HepG2 (cell line): ENCODE data around the gene TTLL13. TPM values are rescaled to one million over a fixed set of nuclear protein-coding genes. Genes with fewer than 3 reads are reported as not detected.

Source experiments
- ATAC-seq: fragments of 200-7000 bp; cut with Tn5 transposase; 3 replicates; pipeline ENCODE4 v1.9.1; 2020; ENCODE audit warnings: mild to moderate bottlenecking, moderate library complexity
- BruUV-seq: library from RNA; stranded (reverse); fragments of 400-500 nt; replicated peaks from 2 replicates; lab custom pipeline; 2021; lab: Mats Ljungman, UMichigan
- CTCF ChIA-PET: fragments of 300-600 bp; formaldehyde crosslinking; extraction: SDS; loops from one replicate; lab custom pipeline; 2021; ENCODE audit warnings: low total read pairs, inconsistent platforms, low intra/inter-chr PET ratio; lab: Yijun Ruan, JAX
- POLR2A ChIA-PET: fragments of 350-600 bp; sonication (Branson Sonifier 250); formaldehyde crosslinking; loops from one replicate; lab custom pipeline; 2020; ENCODE audit warnings: antibody characterized with exemption, inconsistent platforms; lab: Yijun Ruan, JAX
- DNase-seq: peaks from one replicate; pipeline ENCODE4 v3.0.0-alpha.2; 2015; ENCODE audit warnings: low spot score
- FAIRE-seq: peaks from 3 replicates; lab custom pipeline; 2011; peaks lifted over from hg19 to GRCh38; lab: Jason Lieb, UNC
- H2AFZ ChIP-seq: one replicate; pipeline ENCODE4 v1.6.1; 2011; ENCODE audit warnings: low read length, inconsistent platforms
- H3K27ac ChIP-seq: fragments of 300-600 bp; 3 replicates; pipeline ENCODE4 v1.8.0; 2011; ENCODE audit warnings: mixed run types, mild to moderate bottlenecking, mixed read lengths, low read length, inconsistent platforms; ENCODE audit not compliant: insufficient read depth; ENCODE audit errors: extremely low read length
- H3K27me3 ChIP-seq, 2 experiments: fragments of 200-600 bp in 1 of 2; 2 replicates in 1 of 2; 3 replicates in 1 of 2; pipeline versions ENCODE4 v1.6.0 to v1.8.0; 2011; ENCODE audit warnings: low read length in 2 of 2, mild to moderate bottlenecking in 2 of 2, moderate library complexity in 2 of 2, inconsistent platforms in 1 of 2; ENCODE audit not compliant: insufficient read depth in 2 of 2, control insufficient read depth in 1 of 2
- H3K36me3 ChIP-seq, 2 experiments: fragments of 200-600 bp in 1 of 2; replicated peaks in 1 of 2; 2 replicates in 1 of 2; 3 replicates in 1 of 2; pipeline versions ENCODE4 v1.5.1 to v1.8.0; 2011; ENCODE audit warnings: low read length in 2 of 2, inconsistent platforms in 1 of 2; ENCODE audit not compliant: insufficient read depth in 2 of 2, control insufficient read depth in 1 of 2
- H3K4me1 ChIP-seq: 2 replicates; pipeline ENCODE4 v1.5.1; 2012; ENCODE audit warnings: low read length, inconsistent platforms; ENCODE audit not compliant: insufficient read depth
- H3K4me2 ChIP-seq: 2 replicates; pipeline ENCODE4 v1.6.0; 2011; ENCODE audit warnings: low read depth, low read length, inconsistent platforms
- H3K4me3 ChIP-seq, 3 experiments: fragments of 200-600 bp in 1 of 3; sonication (generic), shearing (Covaris generic) in 1 of 3; replicated peaks in 1 of 3; 2 replicates each; pipeline ENCODE4 v1.5.1; 2011 to 2016; ENCODE audit warnings: low read length in 3 of 3, inconsistent platforms in 2 of 3, low read depth in 2 of 3, mild to moderate bottlenecking in 2 of 3, control low read depth in 1 of 3, mixed read lengths in 1 of 3; ENCODE audit not compliant: insufficient read depth in 1 of 3
- H3K79me2 ChIP-seq: one replicate; pipeline ENCODE4 v1.6.1; 2011; ENCODE audit warnings: low read length, inconsistent platforms; ENCODE audit not compliant: insufficient read depth
- H3K9ac ChIP-seq: 2 replicates; pipeline ENCODE4 v1.6.0; 2011; ENCODE audit warnings: mild to moderate bottlenecking, low read depth, low read length, inconsistent platforms; ENCODE audit not compliant: insufficient read depth
- H3K9me3 ChIP-seq: 2 replicates; pipeline ENCODE4 v1.5.1; 2012; ENCODE audit warnings: mild to moderate bottlenecking, low read length
- H4K20me1 ChIP-seq: 2 replicates; pipeline ENCODE4 v1.6.0; 2011; ENCODE audit warnings: inconsistent platforms, mild to moderate bottlenecking, low read length, moderate library complexity; ENCODE audit not compliant: insufficient read depth
- AGO2 ChIP-seq: fragments of 200-400 bp; formaldehyde crosslinking; optimal IDR thresholded peaks from 2 replicates; pipeline ENCODE3; 2017; ENCODE audit warnings: mild to moderate bottlenecking, low read depth, low read length, moderate library complexity
- EHMT2 ChIP-seq: fragments of 200-600 bp; sonication (generic); IDR thresholded peaks from 2 replicates; pipeline ENCODE4 v1.7.0; 2017; ENCODE audit warnings: antibody characterized with exemption, low read depth, low read length, borderline replicate concordance
- HMG20A ChIP-seq: IDR thresholded peaks from 2 replicates; pipeline ENCODE4 v1.6.1; 2016; ENCODE audit warnings: borderline replicate concordance
- KLF13 ChIP-seq: sonication (generic); formaldehyde crosslinking; IDR thresholded peaks from 2 replicates; pipeline ENCODE4 v1.4.0; 2020; ENCODE audit warnings: mild to moderate bottlenecking, missing genetic modification reagents
- MLLT10 ChIP-seq: sonication (generic); formaldehyde crosslinking; IDR thresholded peaks from 2 replicates; pipeline ENCODE4 v1.4.0; 2020; ENCODE audit warnings: missing genetic modification reagents
- SATB2 ChIP-seq: sonication (generic); formaldehyde crosslinking; IDR thresholded peaks from 2 replicates; pipeline ENCODE4 v1.5.0; 2020; ENCODE audit warnings: missing genetic modification reagents
- SNAPC5 ChIP-seq: sonication (generic); formaldehyde crosslinking; IDR thresholded peaks from 2 replicates; pipeline ENCODE4 v1.8.1; 2023; ENCODE audit warnings: mild to moderate bottlenecking, missing genetic modification reagents, borderline replicate concordance
- TOPORS ChIP-seq: sonication (generic); formaldehyde crosslinking; IDR thresholded peaks from 2 replicates; pipeline ENCODE4 v1.8.0; 2023; ENCODE audit warnings: mild to moderate bottlenecking, missing genetic modification reagents
- ZNF607 ChIP-seq: sonication (generic); formaldehyde crosslinking; IDR thresholded peaks from 2 replicates; pipeline ENCODE4 v1.5.1; 2020; ENCODE audit warnings: missing genetic modification reagents, mild to moderate bottlenecking, borderline replicate concordance
- ZNF691 ChIP-seq: sonication (generic); formaldehyde crosslinking; IDR thresholded peaks from 2 replicates; pipeline ENCODE4 v1.4.0; 2020; ENCODE audit warnings: missing genetic modification reagents, low read depth, mild to moderate bottlenecking, borderline replicate concordance
- ZSCAN25 ChIP-seq: sonication (generic); formaldehyde crosslinking; IDR thresholded peaks from 2 replicates; pipeline ENCODE4 v1.8.0; 2022; ENCODE audit warnings: mild to moderate bottlenecking, missing genetic modification reagents
- WGBS: methylation state at CpG from one replicate; pipeline ENCODE4 v1.1.6; 2017; ENCODE audit warnings: low lambda C conversion rate; 5-methylcytosine and 5-hydroxymethylcytosine counted together
- in situ Hi-C: cut with HindIII; loops from 2 replicates; pipeline ENCODE4 v1.10.0; 2017; ENCODE audit warnings: low pct_unique_long_range_greater_than_20kb; ENCODE audit not compliant: extremely low pct_ligation_motif_present
- intact Hi-C: fragments of 100-400 bp; cut with micrococcal nuclease; formaldehyde crosslinking; loops from one replicate; pipeline ENCODE4 v1.10.0; 2022; ENCODE audit not compliant: unreplicated experiment
- polyA plus RNA-seq, 8 experiments: library from polyadenylated mRNA; depleted of rRNA in 3 of 8; stranded (reverse) in 7 of 8; unstranded in 1 of 8; fragments of >200 nt; fragmentation: Illumina TruSeq in 4 of 8; extraction: Trizol in 4 of 8; gene quantifications; 2 replicates each; pipeline versions ENCODE4 v1.2.1 to v1.2.3, GENCODE V29; 2011 to 2016; ENCODE audit warnings: low read depth in 4 of 8, missing spikeins in 1 of 8, mixed read lengths in 1 of 8; ENCODE audit not compliant: insufficient read depth in 1 of 8
- total RNA-seq, 5 experiments: library from RNA; depleted of rRNA; stranded (reverse); fragments of >200 nt; fragmentation: Illumina TruSeq; extraction: Trizol; gene quantifications; 2 replicates each; pipeline ENCODE4 v1.2.3, GENCODE V29; 2016; ENCODE audit warnings: low read depth in 1 of 5
- TF ChIP-seq, protein P1 (sequence below): sonication (generic); formaldehyde crosslinking; IDR thresholded peaks from 2 replicates; pipeline ENCODE4 v1.4.0; 2020; ENCODE audit warnings: missing genetic modification reagents, borderline replicate concordance

The TTLL13 gene
- total and polyA plus RNA-seq, 2 of the 13 experiments (the other 11 are each of a cell fraction or from before 2014, with no cell fraction given) = 0.07 to 0.29 TPM

DNA sequence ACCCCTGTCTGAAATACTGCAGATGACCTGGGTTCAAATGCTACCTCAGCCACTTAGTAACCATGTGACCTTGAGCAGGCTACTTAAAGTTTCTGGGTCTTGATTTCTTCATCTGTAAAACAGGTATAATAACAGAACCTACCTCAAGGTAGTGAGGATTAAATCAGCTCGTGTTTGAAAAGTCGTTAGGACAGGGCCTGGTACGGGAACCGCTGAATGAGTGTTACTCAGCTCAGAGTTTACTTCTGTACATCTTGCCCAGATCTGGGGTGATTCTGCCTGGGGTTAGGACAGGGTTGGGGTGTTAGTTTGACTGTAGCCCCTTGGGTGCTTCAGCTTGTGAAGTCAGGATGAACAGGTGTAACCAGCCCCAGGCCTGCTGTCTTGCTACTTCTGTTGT is 46.4 kb upstream of the TTLL13 start:
- no peak overlapping the region for H2AFZ ChIP-seq
- in situ Hi-C loops = no loop called here
- no peak for ATAC-seq
- TF ChIP-seq HMG20A (no peak), MLLT10 (no peak), TOPORS (CRISPR knock-in tag) (0 out of 2 replicates have a peak, but pooled peaks have one; percentile 16), SATB2 (CRISPR knock-in tag) (no peak), ZSCAN25 (no peak)
- TF ChIP-seq, protein P1, sequence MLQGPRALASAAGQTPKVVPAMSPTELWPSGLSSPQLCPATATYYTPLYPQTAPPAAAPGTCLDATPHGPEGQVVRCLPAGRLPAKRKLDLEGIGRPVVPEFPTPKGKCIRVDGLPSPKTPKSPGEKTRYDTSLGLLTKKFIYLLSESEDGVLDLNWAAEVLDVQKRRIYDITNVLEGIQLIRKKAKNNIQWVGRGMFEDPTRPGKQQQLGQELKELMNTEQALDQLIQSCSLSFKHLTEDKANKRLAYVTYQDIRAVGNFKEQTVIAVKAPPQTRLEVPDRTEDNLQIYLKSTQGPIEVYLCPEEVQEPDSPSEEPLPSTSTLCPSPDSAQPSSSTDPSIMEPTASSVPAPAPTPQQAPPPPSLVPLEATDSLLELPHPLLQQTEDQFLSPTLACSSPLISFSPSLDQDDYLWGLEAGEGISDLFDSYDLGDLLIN (CRISPR knock-in tag) = no peak
- TF ChIP-seq, all 625 proteins: peak for 1
- ChIA-PET POLR2A (interaction anchor here (2.4 to 4.0 kb wide), 2 partner anchors 11 to 46 kb away, joined by 8 to 55 read pairs; partner anchors contain the start of gene TTLL13), CTCF (no interaction called here)
- Histone ChIP-seq H3K36me3 (peaks cover 2% of the 10 kb centered on the region in 2 experiments; a peak in 2 of 5 replicates), H4K20me1 (peaks cover 6% of the 10 kb centered on the region; the same call in 1 of the 2 replicates), H3K9ac (0 out of 2 replicates have a peak overlapping the region, but pooled peaks have one; percentile 72), H3K79me2 (peaks cover 6% of the 10 kb centered on the region), H3K4me2 (peak overlapping the region; percentile 87), H3K27me3 (no peaks in the 10 kb centered on the region), H3K4me1 (peaks cover 31% of the 10 kb centered on the region), H3K27ac (no peak overlapping the region), H3K4me3 (peak overlapping the region in 2 of 3 experiments; percentile 85 to 95; a peak in 2 of 6 replicates), H3K9me3 (no peaks in the 10 kb centered on the region)
- intact Hi-C loops = no loop called here
- 98% methylated on average over 4 of the region's 4 CpGs for WGBS
- BruUV-seq = no TSS peak
- FAIRE-seq (no peak), DNase-seq (no peak)

DNA sequence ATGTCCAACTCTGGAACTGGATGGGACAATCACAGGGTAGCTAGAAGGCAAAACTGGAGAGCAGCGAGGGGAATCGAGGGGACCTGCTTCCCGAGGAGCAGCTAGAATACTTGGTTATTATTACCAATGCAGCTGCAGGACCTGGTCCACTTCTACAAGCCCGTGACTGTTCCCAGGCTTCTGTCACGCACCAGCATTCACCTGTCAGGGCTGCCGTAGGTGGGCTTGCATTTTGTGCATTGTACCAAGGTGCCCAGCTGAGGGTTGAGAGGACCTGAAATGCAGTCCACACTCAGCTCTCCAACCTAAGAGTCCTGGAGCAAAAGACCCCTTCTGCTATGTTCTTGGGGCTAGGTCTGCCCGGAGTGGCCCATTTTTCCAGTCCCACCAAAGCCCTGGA is 45.9 kb upstream of the TTLL13 start:
- WGBS = 97% methylated on average over 7 of the region's 7 CpGs
- ChIA-PET POLR2A (interaction anchor here (4.0 kb wide), 1 partner anchor 11 kb away, joined by 55 read pairs; no protein-coding TSS in a partner anchor), CTCF (no interaction called here)
- Histone ChIP-seq H4K20me1 (peaks cover 6% of the 10 kb centered on the region; the same call in 1 of the 2 replicates), H3K9ac (no peak overlapping the region), H3K4me3 (no peak overlapping the region), H3K27me3 (no peaks in the 10 kb centered on the region), H3K4me1 (peaks cover 37% of the 10 kb centered on the region), H3K4me2 (0 out of 2 replicates have a peak overlapping the region, but pooled peaks have one; percentile 87), H3K79me2 (peaks cover 6% of the 10 kb centered on the region), H3K36me3 (peaks cover 2% of the 10 kb centered on the region in 2 experiments; a peak in 2 of 5 replicates), H3K27ac (no peak overlapping the region), H2AFZ (no peak overlapping the region), H3K9me3 (no peaks in the 10 kb centered on the region)
- DNase-seq = no peak
- intact Hi-C loops (no loop called here), in situ Hi-C loops (no loop called here)
- BruUV-seq = no TSS peak
- FAIRE-seq = no peak
- ATAC-seq = no peak
- TF ChIP-seq KLF13 (CRISPR knock-in tag) (no peak), EHMT2 (no peak), AGO2 (no peak), ZNF607 (no peak), SNAPC5 (CRISPR knock-in tag) (no peak), ZNF691 (CRISPR knock-in tag) (no peak)
